GM12892 (cell line): ENCODE data around the gene DST.

Experiments
- POLR2A ChIP-seq: IDR thresholded peaks from 2 replicates; pipeline ENCODE4 v1.6.1; 2011; ENCODE audit warnings: low read depth, low read length, control low read depth
- POLR2AphosphoS5 ChIP-seq: IDR thresholded peaks from 2 replicates; pipeline ENCODE4 v1.6.1; 2011; ENCODE audit warnings: low read depth, low read length, control low read depth

DNA sequence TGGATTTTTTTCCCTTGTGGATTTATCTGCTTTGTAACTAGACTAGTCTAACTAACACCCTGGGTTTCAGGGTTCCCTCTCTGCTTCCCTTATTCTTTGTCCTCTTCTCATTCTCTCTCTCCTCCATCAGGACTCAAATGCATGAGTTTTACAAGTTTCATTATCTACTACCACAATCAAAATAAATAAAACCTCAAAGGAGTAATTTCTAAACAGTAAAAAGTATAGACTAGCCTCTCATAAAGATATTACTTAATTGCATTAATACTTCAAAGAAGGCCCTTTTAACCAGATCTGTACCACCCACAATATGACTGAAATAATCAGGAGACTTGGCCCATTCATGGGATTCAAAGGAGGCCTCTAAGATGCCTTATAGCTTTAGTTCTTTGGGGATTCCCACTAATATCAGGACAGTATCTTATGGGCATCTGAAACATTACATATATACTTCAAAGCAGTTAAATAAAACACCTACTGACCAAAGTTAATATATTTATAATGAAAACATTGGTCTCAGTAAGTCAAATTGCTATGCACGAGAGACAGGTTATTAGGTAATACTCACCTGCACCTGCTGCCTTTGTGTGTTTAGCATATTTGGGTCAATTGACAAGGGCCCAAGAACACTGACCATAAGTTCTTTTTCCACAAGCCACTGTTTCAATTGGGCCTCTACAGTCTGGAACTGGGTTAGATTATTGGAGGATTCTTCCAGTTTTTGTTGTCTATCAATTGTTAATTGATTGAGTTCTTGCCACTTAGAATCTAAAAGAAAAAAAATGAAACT is 85.7 kb downstream of the DST start:
- no peak for TF ChIP-seq POLR2A
- no peak for TF ChIP-seq POLR2AphosphoS5
